PC-3 (cell line): Measurements from ENCODE around the gene PCYOX1L. TPM values are rescaled to one million over a fixed set of nuclear protein-coding genes. Genes with fewer than 3 reads are reported as not detected.

Source experiments
- ATAC-seq: fragments of 200-7000 bp; cut with Tn5 transposase; 2 replicates; pipeline ENCODE4 v1.9.1; 2020; ENCODE audit warnings: mild to moderate bottlenecking, moderate library complexity
- BruUV-seq: library from RNA; stranded (reverse); fragments of 400-500 nt; replicated peaks from 2 replicates; lab custom pipeline; 2021; lab: Mats Ljungman, UMichigan
- CTCF ChIA-PET: fragments of 300-600 bp; sonication (Branson Sonifier 250); formaldehyde crosslinking; loops from one replicate; lab custom pipeline; 2022; ENCODE audit warnings: antibody characterized with exemption; lab: Charles Lee
- POLR2A ChIA-PET: fragments of 300-600 bp; sonication (Branson Sonifier 250); formaldehyde crosslinking; loops from one replicate; lab custom pipeline; 2022; ENCODE audit warnings: antibody characterized with exemption; ENCODE audit not compliant: unreplicated experiment; lab: Charles Lee
- DNase-seq: peaks from one replicate; pipeline ENCODE4 v3.0.0-alpha.2; 2015
- H2AFZ ChIP-seq: fragments of 300-600 bp; sonication (generic); 2 replicates; pipeline ENCODE4 v1.6.0; 2016; ENCODE audit warnings: antibody characterized with exemption, low read length
- H3F3A ChIP-seq: fragments of 300-600 bp; sonication (generic); one replicate; pipeline ENCODE4 v1.6.0; 2017; ENCODE audit warnings: antibody characterized with exemption, low read length, control low read depth, mild to moderate bottlenecking; ENCODE audit not compliant: unreplicated experiment
- H3K27ac ChIP-seq: fragments of 300-600 bp; sonication (generic); 2 replicates; pipeline ENCODE4 v1.5.1; 2016; ENCODE audit warnings: mild to moderate bottlenecking, low read length
- H3K27me3 ChIP-seq: fragments of 300-600 bp; sonication (generic); 2 replicates; pipeline ENCODE4 v1.6.1; 2016; ENCODE audit warnings: low read length, mixed read lengths
- H3K36me3 ChIP-seq: fragments of 300-600 bp; sonication (generic); 2 replicates; pipeline ENCODE4 v1.6.1; 2016; ENCODE audit warnings: low read depth, mixed run types, low read length, mixed read lengths
- H3K4me1 ChIP-seq: fragments of 300-600 bp; sonication (generic); 2 replicates; pipeline ENCODE4 v1.5.1; 2016; ENCODE audit warnings: low read length; ENCODE audit not compliant: insufficient read depth
- H3K4me2 ChIP-seq: fragments of 300-600 bp; sonication (generic); 2 replicates; pipeline ENCODE4 v1.6.0; 2016; ENCODE audit warnings: low read length
- H3K4me3 ChIP-seq: fragments of 300-600 bp; sonication (generic); 2 replicates; pipeline ENCODE4 v1.5.1; 2016; ENCODE audit warnings: mild to moderate bottlenecking, low read length, mixed read lengths
- H3K79me2 ChIP-seq: fragments of 300-600 bp; sonication (generic); 2 replicates; pipeline ENCODE4 v1.6.1; 2017; ENCODE audit warnings: low read length, mixed read lengths
- H3K9ac ChIP-seq: fragments of 300-600 bp; sonication (generic); 2 replicates; pipeline ENCODE4 v1.6.0; 2016; ENCODE audit warnings: mild to moderate bottlenecking, low read length
- H3K9me2 ChIP-seq: fragments of 300-600 bp; sonication (generic); replicated peaks from 2 replicates; pipeline ENCODE4 v1.6.1; 2016; ENCODE audit warnings: mixed run types, low read length, mixed read lengths
- H3K9me3 ChIP-seq: fragments of 300-600 bp; sonication (generic); 2 replicates; pipeline ENCODE4 v1.6.1; 2016; ENCODE audit warnings: low read length, mixed read lengths
- H4K20me1 ChIP-seq: fragments of 300-600 bp; sonication (generic); 2 replicates; pipeline ENCODE4 v1.6.1; 2016; ENCODE audit warnings: low read length, mixed read lengths
- CTCF ChIP-seq: fragments of 300-600 bp; sonication (generic); conservative IDR thresholded peaks from 2 replicates; pipeline ENCODE4 v1.5.1; 2017; ENCODE audit warnings: antibody characterized with exemption, low read depth, mild to moderate bottlenecking, low read length
- EZH2 ChIP-seq: fragments of 300-600 bp; sonication (generic); IDR thresholded peaks from one replicate; pipeline ENCODE4 v1.6.1; 2017; ENCODE audit warnings: antibody characterized with exemption, mild to moderate bottlenecking, low read length; ENCODE audit not compliant: unreplicated experiment
- EZH2phosphoT487 ChIP-seq: fragments of 300-600 bp; sonication (generic); IDR thresholded peaks from 2 replicates; pipeline ENCODE4 v1.6.1; 2018; ENCODE audit warnings: mild to moderate bottlenecking, antibody characterized with exemption, low read length, borderline replicate concordance
- intact Hi-C: fragments of 100-400 bp; cut with micrococcal nuclease; formaldehyde crosslinking; loops from 2 replicates; pipeline ENCODE4 v1.9.0; 2023
- total RNA-seq: library from RNA; depleted of rRNA; stranded (reverse); fragments of >200 nt; gene quantifications from 2 replicates; pipeline ENCODE4 v1.2.3, GENCODE V29; 2014

PCYOX1L gene
- total RNA-seq, 1 experiment from 2014 or later: 12.8 TPM

- Histone ChIP-seq H3K9ac (no peak overlapping the region), H3K9me3 (no peaks in the 10 kb centered on the region), H3K79me2 (no peaks in the 10 kb centered on the region), H3K4me3 (no peak overlapping the region), H3K4me2 (no peak overlapping the region), H3F3A (no peaks in the 10 kb centered on the region), H3K36me3 (no peaks in the 10 kb centered on the region), H3K9me2 (no peaks in the 10 kb centered on the region), H3K27me3 (no peaks in the 10 kb centered on the region), H3K27ac (no peak overlapping the region), H4K20me1 (no peaks in the 10 kb centered on the region), H2AFZ (no peak overlapping the region), H3K4me1 (no peaks in the 10 kb centered on the region)
- ATAC-seq: no peak
- intact Hi-C loops: no loop called here
- POLR2A ChIA-PET: no interaction called here
- CTCF ChIA-PET: no interaction called here
- no TSS peak for BruUV-seq
- TF ChIP-seq CTCF: no peak
- no peak for TF ChIP-seq EZH2phosphoT487
- no peak for TF ChIP-seq EZH2
- DNase-seq: no peak
These were observed 57.5 kb downstream of the PCYOX1L start for GRCh38 chr5:149415066-149415967.

GRCh38 chr5:149416987-149417710 is 59.3 kb downstream of the PCYOX1L start:
- intact Hi-C loops: no loop called here
- Histone ChIP-seq H2AFZ (no peak overlapping the region), H3K4me3 (no peak overlapping the region), H3K36me3 (no peaks in the 10 kb centered on the region), H3K79me2 (no peaks in the 10 kb centered on the region), H3K9me2 (no peaks in the 10 kb centered on the region), H3K27ac (no peak overlapping the region), H3K4me2 (no peak overlapping the region), H3K9ac (no peak overlapping the region), H4K20me1 (no peaks in the 10 kb centered on the region), H3K27me3 (no peaks in the 10 kb centered on the region), H3K9me3 (no peaks in the 10 kb centered on the region), H3K4me1 (no peaks in the 10 kb centered on the region), H3F3A (no peaks in the 10 kb centered on the region)
- DNase-seq: no peak
- no peak for ATAC-seq
- ChIA-PET POLR2A (no interaction called here), CTCF (no interaction called here)
- BruUV-seq: no TSS peak
- no peak for TF ChIP-seq EZH2
- TF ChIP-seq CTCF: no peak
- TF ChIP-seq EZH2phosphoT487: no peak
